Testis (tissue), 2 donors: ENCODE measurements around the gene MACROD2.

Experiments used
- POLR2A ChIP-seq: fragments of 450-650 bp; IDR thresholded peaks from one replicate; pipeline ENCODE4 v1.6.1; 2017; ENCODE audit warnings: antibody characterized with exemption, mild to moderate bottlenecking, moderate library complexity
- TF ChIP-seq, protein P1 (sequence below), 3 experiments: fragments of 450-650 bp in 2 of 3; fragments of 200-600 bp in 1 of 3; sonication (generic) in 1 of 3; IDR thresholded peaks; one replicate each; pipeline ENCODE4 v1.5.1; 2016 to 2019; ENCODE audit warnings: antibody characterized with exemption in 3 of 3, mild to moderate bottlenecking in 2 of 3, moderate library complexity in 1 of 3

DNA sequence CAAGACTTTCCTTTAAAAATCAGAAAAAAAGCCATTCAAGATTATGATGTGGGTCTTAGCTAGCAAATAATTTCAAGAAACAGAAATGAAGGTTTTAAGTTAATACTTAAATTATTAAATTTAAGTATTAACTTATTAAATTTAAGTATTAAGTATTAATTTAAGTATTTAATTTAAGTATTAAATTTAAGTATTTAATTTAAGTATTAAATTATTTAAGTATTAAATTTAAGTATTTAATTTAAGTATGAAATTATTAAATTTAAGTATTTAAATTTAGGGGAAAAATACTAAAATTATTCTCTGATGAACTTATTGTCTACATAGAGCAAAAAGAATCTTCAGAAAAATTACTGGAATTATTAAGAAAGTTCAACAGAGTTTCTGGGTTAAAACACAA is 1171.4 kb downstream of the MACROD2 start:
- TF ChIP-seq POLR2A, result no peak
- TF ChIP-seq, protein P1, sequence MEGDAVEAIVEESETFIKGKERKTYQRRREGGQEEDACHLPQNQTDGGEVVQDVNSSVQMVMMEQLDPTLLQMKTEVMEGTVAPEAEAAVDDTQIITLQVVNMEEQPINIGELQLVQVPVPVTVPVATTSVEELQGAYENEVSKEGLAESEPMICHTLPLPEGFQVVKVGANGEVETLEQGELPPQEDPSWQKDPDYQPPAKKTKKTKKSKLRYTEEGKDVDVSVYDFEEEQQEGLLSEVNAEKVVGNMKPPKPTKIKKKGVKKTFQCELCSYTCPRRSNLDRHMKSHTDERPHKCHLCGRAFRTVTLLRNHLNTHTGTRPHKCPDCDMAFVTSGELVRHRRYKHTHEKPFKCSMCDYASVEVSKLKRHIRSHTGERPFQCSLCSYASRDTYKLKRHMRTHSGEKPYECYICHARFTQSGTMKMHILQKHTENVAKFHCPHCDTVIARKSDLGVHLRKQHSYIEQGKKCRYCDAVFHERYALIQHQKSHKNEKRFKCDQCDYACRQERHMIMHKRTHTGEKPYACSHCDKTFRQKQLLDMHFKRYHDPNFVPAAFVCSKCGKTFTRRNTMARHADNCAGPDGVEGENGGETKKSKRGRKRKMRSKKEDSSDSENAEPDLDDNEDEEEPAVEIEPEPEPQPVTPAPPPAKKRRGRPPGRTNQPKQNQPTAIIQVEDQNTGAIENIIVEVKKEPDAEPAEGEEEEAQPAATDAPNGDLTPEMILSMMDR (IDR thresholded peaks at IDR 0.05), result no peak
